H7 (cell line): ENCODE data around the gene RAB14. TPM values are rescaled to one million over a fixed set of nuclear protein-coding genes. Genes with fewer than 3 reads are reported as not detected.
"Not testable (repeated sequence)": the region's sequence is repeated elsewhere in the genome, so short reads cannot be mapped to it uniquely, and the experiment has no call there.

Source experiments
- DNase-seq: peaks from one replicate; pipeline ENCODE4 v3.0.0; 2012
- H3K27me3 ChIP-seq: 2 replicates; pipeline ENCODE4 v1.6.0; 2011; ENCODE audit warnings: mild to moderate bottlenecking, low read length; ENCODE audit not compliant: control insufficient read depth, insufficient read depth
- H3K36me3 ChIP-seq: replicated peaks from 2 replicates; pipeline ENCODE4 v1.5.1; 2011; ENCODE audit warnings: low read length; ENCODE audit not compliant: control insufficient read depth, insufficient read depth
- H3K4me3 ChIP-seq: 2 replicates; pipeline ENCODE4 v1.5.1; 2011; ENCODE audit warnings: low read depth, mild to moderate bottlenecking, control low read depth, low read length, moderate library complexity; ENCODE audit not compliant: insufficient read depth
- total RNA-seq: library from RNA; depleted of rRNA; stranded (reverse); fragments of >200 nt; shearing (Covaris generic); gene quantifications from 2 replicates; pipeline ENCODE4 v1.2.3, GENCODE V29; 2014

Gene RAB14
- total RNA-seq, 1 experiment from 2014 or later: 19.5 TPM

GRCh38 chr9:121189660-121190059, 12.0 kb downstream of the RAB14 start:
- no peak overlapping the region for H3K4me3 ChIP-seq
- H3K36me3 ChIP-seq: no peaks in the 10 kb centered on the region; the same call in 1 of the 2 replicates
- DNase-seq: no peak
- no peaks in the 10 kb centered on the region for H3K27me3 ChIP-seq

GRCh38 chr9:121189006-121189405, 12.7 kb downstream of the RAB14 start:
- no peaks in the 10 kb centered on the region for H3K27me3 ChIP-seq
- no peak for DNase-seq
- H3K4me3 ChIP-seq: no peak overlapping the region
- H3K36me3 ChIP-seq: no peaks in the 10 kb centered on the region; the same call in 1 of the 2 replicates

- H3K4me3 ChIP-seq: no peak overlapping the region
- H3K27me3 ChIP-seq: no peaks in the 10 kb centered on the region
- no peaks in the 10 kb centered on the region; the same call in 1 of the 2 replicates for H3K36me3 ChIP-seq
- no peak for DNase-seq
Measured at GRCh38 chr9:121187636-121188305, 13.9 kb downstream of the RAB14 start.

- no peaks in the 10 kb centered on the region; the same call in none of the 2 replicates for H3K36me3 ChIP-seq
- DNase-seq: no peak
- H3K27me3 ChIP-seq: no peaks in the 10 kb centered on the region
- H3K4me3 ChIP-seq: no peak overlapping the region
Measured at GRCh38 chr9:121185774-121186403, 15.8 kb downstream of the RAB14 start.

GRCh38 chr9:121185178-121185745, 16.4 kb downstream of the RAB14 start:
- Histone ChIP-seq H3K36me3 (no peaks in the 10 kb centered on the region; the same call in none of the 2 replicates), H3K27me3 (no peaks in the 10 kb centered on the region), H3K4me3 (no peak overlapping the region)
- DNase-seq: no peak

- DNase-seq: no peak
- Histone ChIP-seq H3K27me3 (no peaks in the 10 kb centered on the region), H3K4me3 (no peak overlapping the region), H3K36me3 (no peaks in the 10 kb centered on the region; the same call in none of the 2 replicates)
Measured at GRCh38 chr9:121184463-121184862, 17.2 kb downstream of the RAB14 start.

- Histone ChIP-seq H3K27me3 (no peaks in the 10 kb centered on the region), H3K4me3 (no peak overlapping the region), H3K36me3 (no peaks in the 10 kb centered on the region; the same call in none of the 2 replicates)
- DNase-seq: no peak
Measured at GRCh38 chr9:121183666-121184423, 17.8 kb downstream of the RAB14 start.

GRCh38 chr9:121182989-121183388, 18.7 kb downstream of the RAB14 start:
- Histone ChIP-seq H3K27me3 (no peaks in the 10 kb centered on the region), H3K4me3 (no peak overlapping the region), H3K36me3 (no peaks in the 10 kb centered on the region; the same call in none of the 2 replicates)
- DNase-seq: no peak

- Histone ChIP-seq H3K27me3 (no peaks in the 10 kb centered on the region), H3K36me3 (no peaks in the 10 kb centered on the region; the same call in none of the 2 replicates), H3K4me3 (no peak overlapping the region)
- no peak for DNase-seq
Measured at GRCh38 chr9:121182101-121182836, 19.4 kb downstream of the RAB14 start.

GRCh38 chr9:121179930-121180681, 21.6 kb downstream of the RAB14 start:
- Histone ChIP-seq H3K27me3 (no peaks in the 10 kb centered on the region), H3K4me3 (no peak overlapping the region), H3K36me3 (no peaks in the 10 kb centered on the region; the same call in 1 of the 2 replicates)
- no peak for DNase-seq

- not testable (repeated sequence) for H3K27me3 ChIP-seq, DNase-seq, H3K4me3 ChIP-seq, H3K36me3 ChIP-seq
Measured at GRCh38 chr9:121179373-121179721, 22.3 kb downstream of the RAB14 start.

GRCh38 chr9:121178676-121179372, 22.8 kb downstream of the RAB14 start:
- no peak for DNase-seq
- no peaks in the 10 kb centered on the region; the same call in 1 of the 2 replicates for H3K36me3 ChIP-seq
- H3K27me3 ChIP-seq: no peaks in the 10 kb centered on the region
- H3K4me3 ChIP-seq: no peak overlapping the region

GRCh38 chr9:121173501-121173900, 28.2 kb downstream of the RAB14 start:
- Histone ChIP-seq H3K27me3 (no peaks in the 10 kb centered on the region), H3K36me3 (peaks cover 2% of the 10 kb centered on the region; the same call in 1 of the 2 replicates), H3K4me3 (no peak overlapping the region)
- no peak for DNase-seq
